NCI-H1930 (cell line): ENCODE data around the gene HOXA5.

Experiments used
- DNase-seq, 2 experiments: peaks; one replicate each; lab custom pipeline; 2025; lab: John Stamatoyannopoulos, UW

The HOXA5 gene

GRCh38 chr7:27148031-27148755 lies 4.7 kb upstream of the HOXA5 start:
- DNase-seq = no peak

- no peak for DNase-seq
Measured at GRCh38 chr7:27147199-27148030, 3.9 kb upstream of the HOXA5 start, which contains the start of gene HOXA6. Gene HOXA6 (minus strand): TSS chr7:27147774. CDS start chr7:27147749, 25 bp downstream.

GRCh38 chr7:27146491-27147198 lies 3.2 kb upstream of the HOXA5 start:
- DNase-seq = no peak

- no peak for DNase-seq
Measured at GRCh38 chr7:27145914-27146412, 2.5 kb upstream of the HOXA5 start.

GRCh38 chr7:27145165-27145913 lies 1.9 kb upstream of the HOXA5 start:
- DNase-seq = no peak

GRCh38 chr7:27144781-27145164 lies 1.3 kb upstream of the HOXA5 start:
- DNase-seq = no peak

- no peak for DNase-seq
Measured at GRCh38 chr7:27143950-27144780, 684 bp upstream of the HOXA5 start.

GRCh38 chr7:27142580-27143022 lies 880 bp downstream of the HOXA5 start:
- DNase-seq = no peak

GRCh38 chr7:27141923-27142579 lies 1.4 kb downstream of the HOXA5 start:
- no peak for DNase-seq

GRCh38 chr7:27141137-27141922 lies 2.2 kb downstream of the HOXA5 start:
- no peak for DNase-seq

- no peak for DNase-seq
Measured at GRCh38 chr7:27140126-27140857, 3.2 kb downstream of the HOXA5 start.

GRCh38 chr7:27139334-27140125 lies 4.0 kb downstream of the HOXA5 start:
- DNase-seq = no peak

- DNase-seq = no peak
Measured at GRCh38 chr7:27138985-27139333, 4.5 kb downstream of the HOXA5 start.

GRCh38 chr7:27138472-27138871 lies 5.0 kb downstream of the HOXA5 start:
- DNase-seq = no peak

- no peak for DNase-seq
Measured at GRCh38 chr7:27137640-27138315, 5.7 kb downstream of the HOXA5 start.

- no peak for DNase-seq
Measured at GRCh38 chr7:27134392-27134791, 9.1 kb downstream of the HOXA5 start.
